ENCODE data around the gene ZBTB32. TPM values are rescaled to one million over a fixed set of nuclear protein-coding genes. Genes with fewer than 3 reads are reported as not detected.
"Not testable (repeated sequence)": the region's sequence is repeated elsewhere in the genome, so short reads cannot be mapped to it uniquely, and the experiment has no call there.

ZBTB32 gene
- total RNA-seq, result not detected

DNA sequence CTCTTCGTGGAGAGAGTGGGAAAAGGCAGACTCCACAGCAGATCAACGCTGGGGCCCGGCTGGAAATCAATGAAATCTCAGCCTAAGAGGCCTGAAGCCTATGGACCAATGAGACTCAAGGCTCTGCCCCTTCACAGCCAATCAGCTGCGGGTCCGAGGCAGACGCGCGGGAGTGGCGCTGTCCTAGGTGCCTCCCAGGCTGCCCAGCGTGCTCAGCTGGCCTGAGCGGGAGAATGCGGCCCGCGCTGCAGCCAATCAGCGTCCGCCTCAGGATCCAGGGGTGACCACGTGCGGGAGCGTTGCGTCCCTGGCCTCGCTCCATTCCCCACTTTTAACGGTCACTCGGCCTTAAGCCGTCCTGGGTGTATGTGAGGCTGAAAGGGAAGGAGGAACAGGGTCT is at the start of gene ZBTB32:
Gene ZBTB32 (plus strand): TSS at position 341 of the 400 bp plus-strand sequence. CDS start 10,069 bp downstream, outside the sequence.
- Histone ChIP-seq H3K36me3 (no peaks in the 10 kb centered on the region), H3K4me3 (no peak within 1 kb of the TSS), H3K4me1 (no peaks in the 10 kb centered on the region), H3K9me3 (no peaks in the 10 kb centered on the region), H3K27ac (no peak within 1 kb of the TSS), H3K27me3 (no peaks in the 10 kb centered on the region)
- in situ Hi-C loops (cut with MboI; ENCODE audit: low sequenced_read_pairs in 4 of 4), result loop anchor here in 1 of 4 donors (25.0 kb wide), 1 partner anchor 167 kb away; the partner anchor contains the start of genes GAPDHS, SBSN and TMEM147
- intact Hi-C loops (cut with DNase I; ENCODE audit: low total_unique reads), result no loop called here
- TF ChIP-seq, protein P1, sequence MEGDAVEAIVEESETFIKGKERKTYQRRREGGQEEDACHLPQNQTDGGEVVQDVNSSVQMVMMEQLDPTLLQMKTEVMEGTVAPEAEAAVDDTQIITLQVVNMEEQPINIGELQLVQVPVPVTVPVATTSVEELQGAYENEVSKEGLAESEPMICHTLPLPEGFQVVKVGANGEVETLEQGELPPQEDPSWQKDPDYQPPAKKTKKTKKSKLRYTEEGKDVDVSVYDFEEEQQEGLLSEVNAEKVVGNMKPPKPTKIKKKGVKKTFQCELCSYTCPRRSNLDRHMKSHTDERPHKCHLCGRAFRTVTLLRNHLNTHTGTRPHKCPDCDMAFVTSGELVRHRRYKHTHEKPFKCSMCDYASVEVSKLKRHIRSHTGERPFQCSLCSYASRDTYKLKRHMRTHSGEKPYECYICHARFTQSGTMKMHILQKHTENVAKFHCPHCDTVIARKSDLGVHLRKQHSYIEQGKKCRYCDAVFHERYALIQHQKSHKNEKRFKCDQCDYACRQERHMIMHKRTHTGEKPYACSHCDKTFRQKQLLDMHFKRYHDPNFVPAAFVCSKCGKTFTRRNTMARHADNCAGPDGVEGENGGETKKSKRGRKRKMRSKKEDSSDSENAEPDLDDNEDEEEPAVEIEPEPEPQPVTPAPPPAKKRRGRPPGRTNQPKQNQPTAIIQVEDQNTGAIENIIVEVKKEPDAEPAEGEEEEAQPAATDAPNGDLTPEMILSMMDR (IDR thresholded peaks at IDR 0.05 in 4 of 5, conservative IDR thresholded peaks at IDR 0.05 in 1 of 5), result no peak
- TF ChIP-seq POLR2A (IDR thresholded peaks at IDR 0.05), result no peak
- DNase-seq (no peak), ATAC-seq (no peak)

DNA sequence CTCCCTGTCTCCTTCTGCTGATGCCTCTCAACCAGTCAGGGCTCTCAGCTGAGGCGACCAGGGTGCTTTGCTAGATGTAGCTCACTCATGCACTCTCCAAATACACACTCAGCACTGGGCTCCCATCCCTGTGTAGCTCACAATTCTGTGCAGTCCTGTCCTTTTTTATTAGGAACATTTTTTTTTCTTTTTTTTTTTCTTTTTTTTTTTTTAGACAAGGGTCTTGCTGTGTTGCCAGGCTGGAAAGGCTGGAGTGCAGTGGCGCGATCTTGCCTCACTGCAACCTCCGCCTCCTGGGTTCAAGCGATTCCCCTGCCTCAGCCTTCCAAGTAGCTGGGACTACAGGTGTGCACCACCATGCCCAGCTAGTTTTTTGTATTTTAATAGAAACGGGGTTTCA is 49.5 kb upstream of the ZBTB32 start:
- in situ Hi-C loops (cut with MboI; ENCODE audit: low sequenced_read_pairs in 4 of 4); intact Hi-C loops (cut with DNase I; ENCODE audit: low total_unique reads); H3K4me1 ChIP-seq; DNase-seq; H3K4me3 ChIP-seq; H3K27ac ChIP-seq; ATAC-seq; H3K9me3 ChIP-seq; H3K27me3 ChIP-seq: not testable (repeated sequence)
- peaks cover 0 to 90% of the 10 kb centered on the region in 2 donors for H3K36me3 ChIP-seq

- ATAC-seq, result no peak
- no peak for TF ChIP-seq POLR2A (IDR thresholded peaks at IDR 0.05)
- TF ChIP-seq, protein P1 (IDR thresholded peaks at IDR 0.05 in 4 of 5, conservative IDR thresholded peaks at IDR 0.05 in 1 of 5), result no peak
Observed at GRCh38 chr19:35655600-35655999, 48.8 kb upstream of the ZBTB32 start.

GRCh38 chr19:35656700-35657099 is 47.7 kb upstream of the ZBTB32 start:
- no peaks in the 10 kb centered on the region for H3K27me3 ChIP-seq
- intact Hi-C loops (cut with DNase I; ENCODE audit: low total_unique reads) (no loop called here), in situ Hi-C loops (cut with MboI; ENCODE audit: low sequenced_read_pairs in 4 of 4) (no loop called here)
- TF ChIP-seq, protein P1 (IDR thresholded peaks at IDR 0.05 in 4 of 5, conservative IDR thresholded peaks at IDR 0.05 in 1 of 5), result no peak
- TF ChIP-seq POLR2A (IDR thresholded peaks at IDR 0.05), result no peak
- peaks cover 0 to 92% of the 10 kb centered on the region in 2 donors for H3K36me3 ChIP-seq
- no peak overlapping the region for H3K4me3 ChIP-seq
- H3K9me3 ChIP-seq, result no peaks in the 10 kb centered on the region
- ATAC-seq (no peak), DNase-seq (no peak)
- no peak overlapping the region for H3K27ac ChIP-seq
- H3K4me1 ChIP-seq, result no peaks in the 10 kb centered on the region

More at GRCh38 chr19:35655600-35655999, 48.8 kb upstream of the ZBTB32 start:
- Histone ChIP-seq H3K9me3 (no peaks in the 10 kb centered on the region), H3K27me3 (no peaks in the 10 kb centered on the region), H3K36me3 (peaks cover 0 to 96% of the 10 kb centered on the region in 2 donors), H3K27ac (no peak overlapping the region), H3K4me3 (no peak overlapping the region), H3K4me1 (no peaks in the 10 kb centered on the region)
- in situ Hi-C loops (cut with MboI; ENCODE audit: low sequenced_read_pairs in 4 of 4) (no loop called here), intact Hi-C loops (cut with DNase I; ENCODE audit: low total_unique reads) (no loop called here)
- no peak for DNase-seq

GRCh38 chr19:35657904-35658700 is 46.3 kb upstream of the ZBTB32 start:
- Histone ChIP-seq H3K4me1 (no peaks in the 10 kb centered on the region), H3K4me3 (no peak overlapping the region), H3K36me3 (peaks cover 0 to 82% of the 10 kb centered on the region in 2 donors), H3K27me3 (no peaks in the 10 kb centered on the region), H3K9me3 (no peaks in the 10 kb centered on the region), H3K27ac (no peak overlapping the region)
- DNase-seq (no peak), ATAC-seq (no peak)
- in situ Hi-C loops (cut with MboI; ENCODE audit: low sequenced_read_pairs in 4 of 4) (no loop called here), intact Hi-C loops (cut with DNase I; ENCODE audit: low total_unique reads) (no loop called here)
- TF ChIP-seq POLR2A (IDR thresholded peaks at IDR 0.05), result no peak
